Common myeloid progenitor, CD34-positive (primary cell): ENCODE data around the gene RBM18.

ENCODE experiments used
- CTCF ChIA-PET: fragments of 350-600 bp; sonication (Branson Sonifier 250); formaldehyde crosslinking; loops from one replicate; lab custom pipeline; 2021; ENCODE audit warnings: antibody characterized with exemption; lab: Charles Lee
- POLR2A ChIA-PET: fragments of 350-600 bp; sonication (Branson Sonifier 250); formaldehyde crosslinking; loops from one replicate; lab custom pipeline; 2021; ENCODE audit warnings: antibody characterized with exemption; lab: Charles Lee
- DNase-seq, 3 donors: peaks; one replicate each; pipeline versions ENCODE4 v3.0.0 to v3.0.0-alpha.2; 2013
- H3K27ac ChIP-seq, 2 experiments: 1 replicate in 1 of 2; 2 replicates in 1 of 2; pipeline ENCODE4 v1.7.0; 2013; ENCODE audit warnings: inconsistent platforms in 2 of 2, low read length in 2 of 2, mild to moderate bottlenecking in 2 of 2, low read depth in 1 of 2, moderate library complexity in 1 of 2; ENCODE audit not compliant: severe bottlenecking in 2 of 2, insufficient read depth in 1 of 2, poor library complexity in 1 of 2
- H3K27me3 ChIP-seq, 5 experiments: replicated peaks in 2 of 5; 1 replicate in 3 of 5; 2 replicates in 2 of 5; pipeline versions ENCODE4 v1.6.1 to v1.7.0; 2013; ENCODE audit warnings: low read length in 4 of 5, mild to moderate bottlenecking in 2 of 5, moderate library complexity in 2 of 5, inconsistent platforms in 1 of 5; ENCODE audit not compliant: insufficient read depth in 5 of 5, control insufficient read depth in 4 of 5
- H3K36me3 ChIP-seq, 4 experiments: 1 replicate in 2 of 4; 2 replicates in 2 of 4; pipeline versions ENCODE4 v1.6.1 to v1.7.0; 2013; ENCODE audit warnings: low read length in 3 of 4, control low read depth in 1 of 4, mild to moderate bottlenecking in 1 of 4; ENCODE audit not compliant: control insufficient read depth in 4 of 4, insufficient read depth in 4 of 4
- H3K4me1 ChIP-seq, 4 experiments: 1 replicate in 3 of 4; 2 replicates in 1 of 4; pipeline versions ENCODE4 v1.6.1 to v1.7.1; 2013; ENCODE audit warnings: low read length in 3 of 4, mild to moderate bottlenecking in 3 of 4, control low read depth in 1 of 4, inconsistent platforms in 1 of 4, moderate library complexity in 1 of 4; ENCODE audit not compliant: control insufficient read depth in 4 of 4, insufficient read depth in 4 of 4; ENCODE audit errors: control extremely low read depth in 1 of 4
- H3K4me3 ChIP-seq, 7 experiments: 1 replicate in 4 of 7; 2 replicates in 3 of 7; pipeline versions ENCODE4 v1.5.1 to v1.7.0; 2013; ENCODE audit warnings: mild to moderate bottlenecking in 7 of 7, low read length in 6 of 7, moderate library complexity in 6 of 7, inconsistent platforms in 2 of 7, low read depth in 2 of 7, control low read depth in 1 of 7; ENCODE audit not compliant: insufficient read depth in 4 of 7, control insufficient read depth in 1 of 7; ENCODE audit errors: extremely low read depth in 1 of 7
- H3K9me3 ChIP-seq, 5 experiments: 1 replicate in 4 of 5; 2 replicates in 1 of 5; pipeline versions ENCODE4 v1.6.1 to v1.7.1; 2013; ENCODE audit warnings: low read length in 4 of 5, mild to moderate bottlenecking in 2 of 5, inconsistent platforms in 1 of 5, low read depth in 1 of 5, moderate library complexity in 1 of 5; ENCODE audit not compliant: control insufficient read depth in 4 of 5, insufficient read depth in 2 of 5; ENCODE audit errors: control extremely low read depth in 1 of 5
- WGBS: methylation state at CpG from one replicate; pipeline ENCODE4 v1.1.5; 2013; ENCODE audit not compliant: insufficient coverage; 5-methylcytosine and 5-hydroxymethylcytosine counted together

The RBM18 gene

DNA sequence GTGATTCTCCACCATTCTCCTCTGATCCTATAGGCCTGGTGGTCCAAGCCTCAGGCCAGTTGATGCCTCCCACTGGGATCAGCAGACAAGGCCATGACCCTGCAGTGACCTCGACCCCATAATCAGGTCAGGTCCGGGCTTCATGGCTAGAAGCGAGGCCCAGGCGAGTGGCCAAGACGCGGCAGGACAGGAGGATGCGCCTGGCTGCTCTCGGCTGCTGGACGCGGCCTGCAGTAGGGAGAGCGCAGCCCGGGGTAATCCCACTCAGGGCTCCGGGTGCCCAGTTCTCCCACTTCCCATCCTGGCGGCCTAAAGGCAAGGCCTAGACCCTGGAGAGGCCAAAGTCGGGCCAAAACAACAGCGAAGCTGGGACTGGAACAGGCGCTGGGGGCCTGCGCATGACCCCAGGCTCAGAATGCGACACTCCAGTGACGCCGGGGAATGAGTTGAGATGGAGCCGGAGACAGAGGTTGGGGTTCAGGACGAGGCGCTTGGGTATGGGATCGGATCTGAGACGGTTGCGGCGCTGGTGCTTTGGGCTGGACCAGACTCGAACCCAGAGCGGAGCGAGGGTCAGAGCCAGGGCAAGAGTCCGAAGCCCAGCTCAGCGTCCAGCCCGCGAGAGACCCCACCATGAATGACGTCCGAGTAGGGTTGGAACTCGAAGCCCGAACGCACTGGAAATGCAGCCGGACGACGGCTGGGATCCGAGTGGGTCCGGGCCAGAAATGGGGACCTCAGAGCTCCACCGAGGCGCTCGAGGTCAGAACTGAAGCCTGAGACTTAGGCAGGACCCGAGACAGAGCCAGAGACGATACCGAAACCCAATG lies 39.1 kb downstream of the RBM18 start:
- POLR2A ChIA-PET = interaction anchor here (1.1 kb wide), 1 partner anchor 39 kb away, joined by 3 read pairs; the partner anchor contains the start of genes MRRF and RBM18
- H3K27me3 ChIP-seq = peaks cover 0 to 67% (median 7%) of the 10 kb centered on the region in 5 experiments
- H3K9me3 ChIP-seq = peaks cover 0 to 9% (median 0%) of the 10 kb centered on the region in 5 experiments
- H3K27ac ChIP-seq = no peak overlapping the region
- peaks cover 2 to 50% (median 32%) of the 10 kb centered on the region in 4 experiments for H3K4me1 ChIP-seq
- CTCF ChIA-PET = interaction anchor here (1.4 kb wide), 1 partner anchor 10 kb away, joined by 4 read pairs; no protein-coding TSS in a partner anchor
- H3K36me3 ChIP-seq = peaks cover 0 to 19% (median 0%) of the 10 kb centered on the region in 4 experiments
- WGBS = 96% methylated on average over 51 of the region's 51 CpGs
- peak overlapping the region in 1 of 7 experiments; percentile 40 for H3K4me3 ChIP-seq
- no peak for DNase-seq

DNA sequence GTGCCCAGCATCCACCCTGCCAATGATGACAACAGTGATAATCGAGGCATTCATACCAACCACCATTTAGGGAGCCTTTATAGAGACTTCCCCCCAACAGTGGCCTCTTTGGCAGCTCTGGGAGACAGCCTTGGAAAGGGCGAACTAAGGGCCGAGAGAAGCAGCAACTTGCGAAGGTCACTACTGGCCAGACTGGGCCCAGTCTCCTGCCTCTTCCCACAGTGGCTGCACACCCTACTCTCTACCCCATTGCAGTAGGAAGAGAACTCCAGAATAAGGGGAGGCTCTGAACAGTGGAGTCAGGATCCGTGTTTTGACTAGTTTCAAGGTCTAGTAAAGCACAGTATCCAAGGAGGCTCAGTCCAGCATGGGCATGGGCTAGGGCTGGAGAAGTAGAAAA lies 41.2 kb downstream of the RBM18 start:
- peaks cover 0 to 16% (median 0%) of the 10 kb centered on the region in 4 experiments for H3K36me3 ChIP-seq
- WGBS = 100% methylated on average over 4 of the region's 5 CpGs
- no peak for DNase-seq
- peaks cover 2 to 65% (median 48%) of the 10 kb centered on the region in 4 experiments for H3K4me1 ChIP-seq
- no peak overlapping the region for H3K27ac ChIP-seq
- ChIA-PET POLR2A (no interaction called here), CTCF (interaction anchor here (0.6 to 1.3 kb wide), 4 partner anchors 9 to 903 kb away, joined by 3 to 4 read pairs (median 3); no protein-coding TSS in a partner anchor)
- peaks cover 0 to 51% (median 0%) of the 10 kb centered on the region in 5 experiments for H3K27me3 ChIP-seq
- H3K9me3 ChIP-seq = peaks cover 0 to 6% (median 0%) of the 10 kb centered on the region in 5 experiments
- H3K4me3 ChIP-seq = peak overlapping the region in 1 of 7 experiments; percentile 38

DNA sequence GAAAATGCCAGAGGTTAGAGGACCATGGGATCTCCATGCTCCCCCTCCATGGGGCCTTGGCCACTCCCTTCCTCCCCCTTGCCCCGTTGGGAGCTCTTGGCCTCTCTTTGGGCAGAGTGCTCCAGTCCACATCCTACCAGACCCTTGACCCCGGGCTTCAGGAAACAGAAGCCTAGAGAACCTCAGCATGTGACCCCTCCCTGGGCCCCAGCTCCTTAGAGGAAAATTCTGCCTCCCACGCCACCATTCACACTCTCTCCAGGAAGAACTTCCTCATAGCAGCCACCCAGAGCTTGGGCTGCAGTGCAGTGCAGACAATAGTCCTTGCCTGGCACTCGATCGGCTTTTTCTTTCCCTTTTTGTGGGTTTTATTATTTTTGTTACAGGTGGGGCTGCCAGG lies 41.8 kb downstream of the RBM18 start:
- POLR2A ChIA-PET = no interaction called here
- WGBS = 49% methylated on average over 3 of the region's 5 CpGs
- Histone ChIP-seq H3K27me3 (peaks cover 0 to 46% (median 0%) of the 10 kb centered on the region in 5 experiments), H3K27ac (no peak overlapping the region), H3K36me3 (peaks cover 0 to 16% (median 0%) of the 10 kb centered on the region in 4 experiments), H3K4me1 (peaks cover 4 to 67% (median 51%) of the 10 kb centered on the region in 4 experiments), H3K4me3 (peak overlapping the region in 1 of 7 experiments; percentile 38), H3K9me3 (peaks cover 0 to 6% (median 0%) of the 10 kb centered on the region in 5 experiments)
- CTCF ChIA-PET = interaction anchor here (0.6 to 1.3 kb wide), 3 partner anchors 9 to 589 kb away, joined by 3 to 4 read pairs (median 3); no protein-coding TSS in a partner anchor
- DNase-seq = peak in 1 of 3 donors; percentile 43

DNA sequence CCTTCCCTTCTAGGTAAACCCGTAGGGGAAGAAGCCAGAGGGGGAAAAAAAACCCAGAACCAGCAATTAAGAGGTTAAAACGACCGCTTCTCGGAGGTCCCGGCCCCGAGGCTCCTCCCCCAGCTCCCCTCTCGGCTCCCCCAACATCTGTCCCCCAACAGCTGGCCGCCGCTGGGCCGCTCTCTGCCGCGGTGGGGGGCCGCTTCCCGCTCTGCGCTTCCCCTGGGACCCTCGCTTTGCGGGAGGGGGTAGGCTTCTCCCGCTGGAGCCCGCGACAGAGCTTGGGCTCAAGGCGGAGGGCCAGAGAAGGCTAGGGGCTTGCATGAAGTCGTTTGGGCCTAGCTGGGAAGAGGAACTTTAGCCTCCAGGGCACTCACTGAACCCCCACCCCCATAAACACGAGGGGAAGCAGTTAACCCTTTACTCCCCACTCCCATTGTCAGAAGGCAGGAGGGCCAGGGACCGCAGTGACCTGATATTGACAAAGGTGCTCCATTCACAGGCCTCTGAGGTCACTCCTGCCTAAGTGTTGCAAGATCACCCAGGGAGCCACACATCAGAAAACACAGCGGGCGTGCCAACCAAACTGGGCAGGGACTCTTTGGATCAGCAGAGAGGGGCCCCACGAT lies 43.3 kb downstream of the RBM18 start:
- DNase-seq = peak in 1 of 3 donors; percentile 66
- ChIA-PET CTCF (interaction anchor here (1.2 to 1.5 kb wide), 4 partner anchors 17 to 97 kb away, joined by 3 to 4 read pairs (median 4); no protein-coding TSS in a partner anchor), POLR2A (no interaction called here)
- WGBS = 30% methylated on average over 14 of the region's 27 CpGs
- Histone ChIP-seq H3K4me3 (peak overlapping the region in 4 of 7 experiments; percentile 3 to 69 (median 44)), H3K36me3 (peaks cover 0 to 9% (median 0%) of the 10 kb centered on the region in 4 experiments), H3K27ac (no peak overlapping the region), H3K4me1 (peaks cover 7 to 69% (median 62%) of the 10 kb centered on the region in 4 experiments), H3K27me3 (peaks cover 0 to 32% (median 0%) of the 10 kb centered on the region in 5 experiments), H3K9me3 (peaks cover 0 to 3% (median 0%) of the 10 kb centered on the region in 5 experiments)

DNA sequence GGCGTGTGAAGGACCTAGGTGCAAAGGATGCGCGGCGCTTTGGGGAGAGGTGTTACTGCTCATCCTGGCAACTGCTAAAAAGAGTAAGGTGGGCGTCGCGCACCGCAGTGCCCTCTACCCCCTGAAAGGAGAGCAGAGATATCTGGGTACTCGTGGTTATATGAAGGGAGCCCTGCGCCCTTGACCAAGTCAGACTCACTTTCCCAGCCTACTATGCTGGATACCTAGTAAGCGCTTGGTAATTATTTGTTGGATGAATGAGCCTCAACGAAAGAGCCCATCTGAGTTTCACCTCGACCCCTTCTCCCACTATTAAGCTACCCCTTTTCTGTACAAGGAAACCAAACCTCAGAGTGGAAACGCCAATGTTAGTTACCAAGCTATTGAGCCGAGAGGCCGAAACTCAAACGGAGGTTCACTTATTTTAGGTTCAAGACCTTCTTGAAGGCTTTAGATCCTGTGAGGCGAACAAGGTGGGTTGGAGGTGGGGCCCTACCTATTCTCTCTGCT lies 43.9 kb downstream of the RBM18 start:
- H3K9me3 ChIP-seq = no peaks in the 10 kb centered on the region
- H3K27me3 ChIP-seq = peaks cover 0 to 26% (median 0%) of the 10 kb centered on the region in 5 experiments
- WGBS = 69% methylated on average over 8 of the region's 18 CpGs
- peaks cover 7 to 67% (median 60%) of the 10 kb centered on the region in 4 experiments for H3K4me1 ChIP-seq
- H3K27ac ChIP-seq = no peak overlapping the region
- DNase-seq = no peak
- H3K4me3 ChIP-seq = peak overlapping the region in 4 of 7 experiments; percentile 17 to 69 (median 64)
- H3K36me3 ChIP-seq = peaks cover 0 to 9% (median 0%) of the 10 kb centered on the region in 4 experiments
- POLR2A ChIA-PET = no interaction called here
- CTCF ChIA-PET = interaction anchor here (1.2 to 1.5 kb wide), 4 partner anchors 18 to 96 kb away, joined by 3 to 4 read pairs (median 4); no protein-coding TSS in a partner anchor

GRCh38 chr9:122219856-122220672 lies 44.6 kb downstream of the RBM18 start:
- peaks cover 0 to 9% (median 0%) of the 10 kb centered on the region in 4 experiments for H3K36me3 ChIP-seq
- no peak overlapping the region for H3K27ac ChIP-seq
- CTCF ChIA-PET = interaction anchor here (1.2 to 1.3 kb wide), 3 partner anchors 12 to 95 kb away, joined by 3 to 4 read pairs (median 3); no protein-coding TSS in a partner anchor
- peak overlapping the region in 6 of 7 experiments; percentile 36 to 74 (median 64) for H3K4me3 ChIP-seq
- peak in 1 of 3 donors; percentile 42 for DNase-seq
- 32% methylated on average over 51 of the region's 57 CpGs for WGBS
- H3K27me3 ChIP-seq = peaks cover 0 to 19% (median 0%) of the 10 kb centered on the region in 5 experiments
- POLR2A ChIA-PET = no interaction called here
- peaks cover 7 to 72% (median 60%) of the 10 kb centered on the region in 4 experiments for H3K4me1 ChIP-seq
- H3K9me3 ChIP-seq = no peaks in the 10 kb centered on the region
